Spleen (tissue), 11 donors: ENCODE results near the gene PRR5L. TPM values are rescaled to one million over a fixed set of nuclear protein-coding genes. Genes with fewer than 3 reads are reported as not detected.
A peak's percentile ranks its signal among the peaks of the same experiment; 100 is the strongest.

Source experiments
- DNase-seq: peaks from one replicate; pipeline ENCODE4 v3.0.0-alpha.2; 2020
- H3K27ac ChIP-seq, 8 donors: fragments of 200-600 bp; sonication (generic) in 7 of 8; 1 replicate in 4 of 8; 2 replicates in 4 of 8; pipeline versions ENCODE4 v1.5.0 to v1.8.0; 2016 to 2021; ENCODE audit warnings: inconsistent platforms in 4 of 8, mild to moderate bottlenecking in 4 of 8, moderate library complexity in 1 of 8
- H3K27me3 ChIP-seq, 7 donors: fragments of 200-600 bp; sonication (generic) in 6 of 7; replicated peaks in 1 of 7; 1 replicate in 4 of 7; 2 replicates in 3 of 7; pipeline versions ENCODE4 v1.5.0 to v1.8.0; 2016 to 2021; ENCODE audit warnings: inconsistent platforms in 3 of 7, mild to moderate bottlenecking in 1 of 7
- H3K36me3 ChIP-seq, 6 donors: fragments of 200-600 bp; sonication (generic) in 5 of 6; 1 replicate in 4 of 6; 2 replicates in 2 of 6; pipeline versions ENCODE4 v1.5.0 to v1.8.0; 2016 to 2021; ENCODE audit warnings: inconsistent platforms in 2 of 6
- H3K4me1 ChIP-seq, 6 donors: fragments of 200-600 bp; sonication (generic) in 5 of 6; 1 replicate in 3 of 6; 2 replicates in 3 of 6; pipeline versions ENCODE4 v1.5.0 to v1.8.0; 2016 to 2021; ENCODE audit warnings: inconsistent platforms in 3 of 6
- H3K4me3 ChIP-seq, 8 donors: fragments of 200-600 bp; sonication (generic) in 7 of 8; 1 replicate in 4 of 8; 2 replicates in 4 of 8; pipeline versions ENCODE4 v1.5.0 to v1.8.0; 2016 to 2021; ENCODE audit warnings: inconsistent platforms in 4 of 8, mild to moderate bottlenecking in 4 of 8, moderate library complexity in 2 of 8
- H3K9me3 ChIP-seq, 8 donors: fragments of 200-600 bp; sonication (generic) in 7 of 8; 1 replicate in 4 of 8; 2 replicates in 4 of 8; pipeline versions ENCODE4 v1.5.0 to v1.8.0; 2016 to 2021; ENCODE audit warnings: inconsistent platforms in 4 of 8
- CTCF ChIP-seq, 11 experiments: fragments of 200-600 bp in 7 of 11; fragments of 450-650 bp in 4 of 11; sonication (generic) in 4 of 11; IDR thresholded peaks in 8 of 11; conservative IDR thresholded peaks in 3 of 11; 1 replicate in 7 of 11; 2 replicates in 4 of 11; pipeline versions ENCODE4 v1.4.0 to v1.8.0; 2016 to 2021; ENCODE audit warnings: antibody characterized with exemption in 11 of 11, inconsistent platforms in 4 of 11, mild to moderate bottlenecking in 1 of 11
- POLR2A ChIP-seq, 3 donors: fragments of 450-650 bp; IDR thresholded peaks; one replicate each; pipeline ENCODE4 v1.5.1; 2017; ENCODE audit warnings: antibody characterized with exemption in 3 of 3, mild to moderate bottlenecking in 1 of 3
- POLR2AphosphoS5 ChIP-seq, 3 donors: sonication (generic); formaldehyde crosslinking; IDR thresholded peaks; one replicate each; pipeline ENCODE4 v1.5.1; 2017; ENCODE audit warnings: antibody characterized with exemption in 3 of 3
- WGBS, 5 donors: extraction: QIAGEN DNeasy Blood & Tissue Kit in 3 of 5; methylation state at CpG; one replicate each; pipeline versions ENCODE4 v1.1.5 to v1.1.7; 2013 to 2018; 5-methylcytosine and 5-hydroxymethylcytosine counted together
- intact Hi-C: fragments of 100-400 bp; cut with DNase I; formaldehyde crosslinking; loops from one replicate; pipeline ENCODE4 v1.15.0; 2023; ENCODE audit warnings: low total_unique reads
- polyA plus RNA-seq, 3 donors: library from polyadenylated mRNA; stranded (reverse); fragments of 200-250 nt; gene quantifications; one replicate each; pipeline ENCODE4 v1.2.1, GENCODE V29; 2013
- total RNA-seq, 7 donors: library from RNA; depleted of rRNA in 3 of 7; stranded (reverse); fragments of >200 nt in 3 of 7; fragmentation: NEBNext Ultra II Directional in 4 of 7; extraction: Animal tissue kit (Norgen Biotek cat#: 25700) in 4 of 7; gene quantifications; one replicate each; pipeline versions ENCODE4 v1.1.0 to v1.2.1, GENCODE V29; 2016 to 2021
- donor health status: healthy with polysubstance abuse.
- donor health status: DM: no; HTN: no; CAD: no; lungs with moderate emphysema.
- donor health status: DM: no; HTN: no; CAD: no.
- donor health status: Bipolar disorder and iron deficiency.
- donor health status: healthy.
- donor health status: DM: no; HTN: no; CAD: no.
- donor health status: DM: yes; HTN: yes; CAD: no.

PRR5L gene
- total and polyA plus RNA-seq, 10 donors, result 10.7 to 330 (median 140) TPM

DNA sequence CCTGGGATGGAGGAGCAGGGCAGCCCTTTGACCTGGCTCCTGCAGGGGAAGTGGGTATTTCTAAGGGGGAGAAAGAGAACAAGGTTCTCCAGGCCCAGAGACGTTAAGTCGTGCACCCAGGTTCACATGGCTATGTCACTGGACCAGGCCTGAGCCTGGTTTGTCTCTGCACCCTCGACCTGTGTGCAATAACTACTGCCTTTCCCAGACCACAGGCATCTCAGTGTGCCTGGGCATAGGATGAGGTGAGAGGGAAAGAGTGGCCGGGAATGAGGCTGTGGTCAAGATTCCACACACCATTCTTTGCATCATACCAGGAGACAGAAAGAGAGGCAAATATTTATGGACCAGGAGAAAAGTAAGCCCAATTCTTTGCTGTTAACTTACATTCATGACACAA lies 66.8 kb downstream of the PRR5L start:
- WGBS, 5 donors, result 44 to 76% (median 51%) methylated on average over 4 of the region's 4 CpGs
- H3K4me1 ChIP-seq, result peaks cover 32 to 88% (median 61%) of the 10 kb centered on the region in 6 donors
- H3K4me3 ChIP-seq, result peak overlapping the region in 1 of 8 donors; percentile 37
- no peaks in the 10 kb centered on the region for H3K36me3 ChIP-seq
- TF ChIP-seq CTCF (IDR thresholded peaks at IDR 0.05 in 8 of 11, conservative IDR thresholded peaks at IDR 0.05 in 3 of 11) (no peak), POLR2A (IDR thresholded peaks at IDR 0.05) (no peak), POLR2AphosphoS5 (IDR thresholded peaks at IDR 0.05) (no peak)
- DNase-seq, result no peak
- no peaks in the 10 kb centered on the region for H3K27me3 ChIP-seq
- H3K27ac ChIP-seq, result peak overlapping the region in 7 of 8 donors; percentile 35 to 77 (median 68)
- intact Hi-C loops, result no loop called here
- no peaks in the 10 kb centered on the region for H3K9me3 ChIP-seq

GRCh38 chr11:36363361-36364268 lies 67.5 kb downstream of the PRR5L start:
- intact Hi-C loops, result no loop called here
- TF ChIP-seq CTCF (IDR thresholded peaks at IDR 0.05 in 8 of 11, conservative IDR thresholded peaks at IDR 0.05 in 3 of 11) (no peak), POLR2AphosphoS5 (IDR thresholded peaks at IDR 0.05) (no peak), POLR2A (IDR thresholded peaks at IDR 0.05) (no peak)
- H3K9me3 ChIP-seq, result no peaks in the 10 kb centered on the region
- H3K4me1 ChIP-seq, result peaks cover 32 to 85% (median 63%) of the 10 kb centered on the region in 6 donors
- no peak for DNase-seq
- H3K27ac ChIP-seq, result peak overlapping the region in 7 of 8 donors; percentile 56 to 77 (median 68)
- H3K36me3 ChIP-seq, result no peaks in the 10 kb centered on the region
- H3K4me3 ChIP-seq, result no peak overlapping the region
- no peaks in the 10 kb centered on the region for H3K27me3 ChIP-seq
- 25 to 41% (median 25%) methylated on average over 5 of the region's 5 CpGs for WGBS, 5 donors

- H3K36me3 ChIP-seq, result no peaks in the 10 kb centered on the region
- intact Hi-C loops, result no loop called here
- WGBS, 5 donors, result 41 to 52% (median 47%) methylated on average over 10 of the region's 10 CpGs
- H3K9me3 ChIP-seq, result no peaks in the 10 kb centered on the region
- peaks cover 32 to 85% (median 61%) of the 10 kb centered on the region in 6 donors for H3K4me1 ChIP-seq
- TF ChIP-seq POLR2A (IDR thresholded peaks at IDR 0.05) (no peak), CTCF (IDR thresholded peaks at IDR 0.05 in 8 of 11, conservative IDR thresholded peaks at IDR 0.05 in 3 of 11) (no peak)
- H3K4me3 ChIP-seq, result no peak overlapping the region
- peak overlapping the region in 5 of 8 donors; percentile 59 to 77 (median 70) for H3K27ac ChIP-seq
- no peaks in the 10 kb centered on the region for H3K27me3 ChIP-seq
- no peak for DNase-seq
Observed at GRCh38 chr11:36364551-36365325, 68.7 kb downstream of the PRR5L start.

DNA sequence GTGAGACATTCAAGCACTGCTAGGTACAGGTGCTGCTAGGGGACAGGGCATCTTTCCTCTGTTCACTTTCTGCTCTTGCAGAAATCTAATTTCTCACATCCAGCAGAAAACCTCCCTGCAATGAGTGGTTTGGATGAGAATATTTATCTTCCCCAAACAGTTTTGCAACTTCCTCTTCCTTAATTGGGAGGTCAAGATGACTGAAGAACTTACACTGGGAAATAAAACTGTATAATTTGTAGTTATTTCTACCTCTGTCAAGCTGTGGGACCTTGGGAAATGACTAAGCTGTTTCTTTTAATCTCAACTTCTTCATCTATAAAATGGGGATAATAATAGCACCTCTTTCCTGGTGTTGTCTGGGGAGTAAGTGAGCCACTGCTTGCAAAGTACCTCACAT lies 69.8 kb downstream of the PRR5L start:
- Histone ChIP-seq H3K9me3 (no peaks in the 10 kb centered on the region), H3K27ac (peak overlapping the region in 5 of 8 donors; percentile 14 to 77 (median 76)), H3K27me3 (no peaks in the 10 kb centered on the region), H3K4me1 (peaks cover 28 to 75% (median 51%) of the 10 kb centered on the region in 6 donors), H3K36me3 (no peaks in the 10 kb centered on the region), H3K4me3 (no peak overlapping the region)
- TF ChIP-seq CTCF (IDR thresholded peaks at IDR 0.05 in 8 of 11, conservative IDR thresholded peaks at IDR 0.05 in 3 of 11) (no peak), POLR2A (IDR thresholded peaks at IDR 0.05) (no peak), POLR2AphosphoS5 (IDR thresholded peaks at IDR 0.05) (no peak)
- DNase-seq, result no peak
- intact Hi-C loops, result no loop called here
